GM19240 (cell line): Measurements from ENCODE around the gene EXO5.
"Not testable (repeated sequence)": the region's sequence is repeated elsewhere in the genome, so short reads cannot be mapped to it uniquely, and the experiment has no call there.

Source experiments
- DNase-seq: peaks from one replicate; pipeline ENCODE4 v3.0.0; 2011; ENCODE audit warnings: low spot score; ENCODE audit not compliant: insufficient read length

EXO5 gene, protein sequence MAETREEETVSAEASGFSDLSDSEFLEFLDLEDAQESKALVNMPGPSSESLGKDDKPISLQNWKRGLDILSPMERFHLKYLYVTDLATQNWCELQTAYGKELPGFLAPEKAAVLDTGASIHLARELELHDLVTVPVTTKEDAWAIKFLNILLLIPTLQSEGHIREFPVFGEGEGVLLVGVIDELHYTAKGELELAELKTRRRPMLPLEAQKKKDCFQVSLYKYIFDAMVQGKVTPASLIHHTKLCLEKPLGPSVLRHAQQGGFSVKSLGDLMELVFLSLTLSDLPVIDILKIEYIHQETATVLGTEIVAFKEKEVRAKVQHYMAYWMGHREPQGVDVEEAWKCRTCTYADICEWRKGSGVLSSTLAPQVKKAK

DNA sequence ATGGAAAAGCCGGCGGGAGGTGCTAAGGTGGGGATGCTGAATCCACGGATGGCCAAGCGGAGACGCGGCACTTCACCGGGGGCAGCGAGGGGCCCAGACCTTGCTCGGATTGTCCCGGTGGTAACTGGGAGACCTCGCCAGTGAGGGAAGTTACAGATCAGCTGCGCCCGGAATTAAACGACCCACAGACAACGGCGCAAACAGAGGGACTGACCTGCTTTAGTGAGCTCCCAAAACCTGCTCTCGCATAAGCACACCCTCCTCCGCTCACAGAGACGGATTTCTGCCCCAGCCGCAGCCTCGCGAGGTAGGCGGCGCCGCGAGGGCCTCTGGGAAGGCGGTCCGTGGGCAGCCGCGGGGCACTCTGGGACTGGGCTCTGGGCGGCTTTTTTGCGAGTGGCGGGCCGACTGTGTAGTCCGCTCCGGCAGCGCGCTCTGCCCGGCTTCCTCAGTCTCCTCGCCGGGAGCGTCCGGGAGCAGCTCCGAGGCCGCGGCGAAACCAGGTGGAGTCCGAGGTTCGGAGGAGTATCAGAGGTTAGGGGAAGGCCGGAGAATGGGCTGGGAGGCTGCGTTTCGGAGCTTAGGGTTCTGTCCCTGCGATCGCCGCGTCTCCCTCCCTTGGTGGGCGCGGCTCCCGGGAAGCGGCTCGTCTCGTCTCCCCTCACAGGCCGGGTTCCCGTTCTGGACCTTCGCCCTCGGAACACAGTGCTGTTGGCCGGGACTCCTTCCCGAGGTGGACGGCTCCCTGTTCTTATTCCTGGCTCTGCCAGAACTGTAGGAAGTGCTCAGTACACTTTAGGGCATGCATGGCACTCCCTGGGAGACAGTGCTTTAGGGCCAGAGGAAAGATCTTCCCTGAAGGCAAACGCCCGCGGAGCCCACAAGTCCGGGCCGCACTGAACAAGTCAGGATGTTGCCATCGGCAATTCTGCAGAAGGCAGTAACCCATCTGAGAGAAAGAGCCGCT is at the start of gene EXO5:
TSS of gene EXO5 (plus strand) at position 393 of the 967 bp plus-strand sequence. CDS start 5,778 bp downstream, outside the sequence.
- peak; percentile 54 for DNase-seq

DNA sequence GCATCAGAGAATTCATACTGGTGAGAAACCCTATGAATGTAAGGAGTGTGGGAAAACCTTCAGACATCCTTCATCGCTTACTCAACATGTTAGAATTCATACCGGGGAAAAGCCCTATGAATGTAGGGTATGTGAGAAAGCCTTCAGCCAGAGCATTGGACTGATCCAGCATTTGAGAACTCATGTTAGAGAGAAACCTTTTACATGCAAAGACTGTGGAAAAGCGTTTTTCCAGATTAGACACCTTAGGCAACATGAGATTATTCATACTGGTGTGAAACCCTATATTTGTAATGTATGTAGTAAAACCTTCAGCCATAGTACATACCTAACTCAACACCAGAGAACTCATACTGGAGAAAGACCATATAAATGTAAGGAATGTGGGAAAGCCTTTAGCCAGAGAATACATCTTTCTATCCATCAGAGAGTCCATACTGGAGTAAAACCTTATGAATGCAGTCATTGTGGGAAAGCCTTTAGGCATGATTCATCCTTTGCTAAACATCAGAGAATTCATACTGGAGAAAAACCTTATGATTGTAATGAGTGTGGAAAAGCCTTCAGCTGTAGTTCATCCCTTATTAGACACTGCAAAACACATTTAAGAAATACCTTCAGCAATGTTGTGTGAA is 45.5 kb upstream of the EXO5 start:
- DNase-seq = no peak

DNA sequence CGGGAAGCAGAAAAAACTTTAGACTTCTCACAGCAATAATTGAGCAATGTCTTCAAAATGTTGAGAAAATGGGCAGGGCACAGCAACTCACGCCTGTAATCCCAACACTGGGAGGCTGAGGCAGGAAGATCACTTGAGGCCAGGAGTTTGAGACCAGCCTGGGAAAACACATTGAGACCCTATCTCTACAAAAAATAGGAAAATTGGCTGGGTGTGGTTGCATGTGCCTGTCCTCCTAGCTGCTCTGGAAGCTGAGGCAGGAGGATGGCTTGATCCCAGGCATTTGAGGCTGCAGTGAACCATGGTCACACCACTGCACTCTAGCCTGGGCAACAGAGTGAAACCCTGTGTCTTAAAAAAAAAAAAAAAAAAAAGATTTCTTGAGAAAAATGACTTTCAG is 39.2 kb upstream of the EXO5 start:
- DNase-seq = no peak

DNA sequence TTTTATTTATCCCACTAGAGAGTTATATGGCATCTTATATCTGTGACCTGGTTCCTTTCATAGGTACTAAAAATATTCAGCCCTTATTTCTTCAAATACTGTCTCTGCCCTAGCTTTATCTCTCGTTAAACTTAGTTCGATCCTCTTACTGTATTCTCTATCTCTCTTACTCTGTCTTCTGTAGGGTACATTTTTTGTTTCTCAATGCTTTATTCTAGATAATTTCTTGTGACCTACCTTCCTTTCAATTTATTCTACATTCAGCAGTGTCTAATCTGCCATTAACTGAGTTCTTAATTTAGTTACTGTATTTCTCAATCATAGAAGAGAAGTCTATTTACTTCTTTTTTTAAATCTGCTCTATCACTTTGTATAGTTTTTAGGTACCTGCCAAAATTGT is 33.3 kb upstream of the EXO5 start:
- no peak for DNase-seq

DNA sequence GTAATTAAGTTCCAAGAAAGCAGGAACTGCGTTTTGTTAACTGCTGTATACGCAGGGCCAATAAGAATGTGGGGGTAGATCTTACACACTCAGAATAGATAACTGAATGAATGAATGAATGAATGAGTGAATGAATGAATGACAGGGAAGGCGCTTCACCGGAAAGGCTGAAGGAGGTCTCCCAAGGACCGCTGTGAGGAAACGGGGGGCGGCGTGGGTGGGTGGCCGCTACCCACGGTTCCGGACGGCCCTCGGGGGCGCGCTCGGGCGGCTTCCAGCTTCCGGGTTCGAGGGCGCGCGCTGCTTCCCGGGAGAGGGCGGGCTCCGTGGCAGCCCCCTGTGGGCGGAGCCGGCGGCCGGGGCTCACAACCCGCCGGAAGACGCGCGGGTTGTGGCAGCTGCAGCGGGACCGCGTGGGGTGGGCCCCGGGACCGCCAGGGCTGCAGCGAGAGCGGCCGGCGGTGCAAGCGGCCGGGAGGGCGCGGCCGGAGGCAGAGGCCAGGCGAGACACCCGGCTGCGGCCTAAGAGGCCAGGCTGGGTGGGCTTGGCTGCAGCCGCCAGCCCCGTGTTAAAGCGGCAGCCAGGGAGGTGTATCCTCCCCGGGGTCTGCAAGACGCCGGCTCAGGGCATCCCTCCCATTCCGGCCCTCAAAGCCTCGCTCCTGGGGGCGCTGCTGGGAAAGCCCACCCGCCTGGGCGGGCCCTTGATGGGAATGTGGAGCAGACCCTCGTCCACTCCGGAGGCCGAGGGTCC is 31.5 kb upstream of the EXO5 start, which contains the start of gene ZFP69:
TSS of gene ZFP69 (plus strand) at position 367 of the 754 bp plus-strand sequence. CDS start 2,072 bp downstream, outside the sequence.
- peak; percentile 70 for DNase-seq

DNA sequence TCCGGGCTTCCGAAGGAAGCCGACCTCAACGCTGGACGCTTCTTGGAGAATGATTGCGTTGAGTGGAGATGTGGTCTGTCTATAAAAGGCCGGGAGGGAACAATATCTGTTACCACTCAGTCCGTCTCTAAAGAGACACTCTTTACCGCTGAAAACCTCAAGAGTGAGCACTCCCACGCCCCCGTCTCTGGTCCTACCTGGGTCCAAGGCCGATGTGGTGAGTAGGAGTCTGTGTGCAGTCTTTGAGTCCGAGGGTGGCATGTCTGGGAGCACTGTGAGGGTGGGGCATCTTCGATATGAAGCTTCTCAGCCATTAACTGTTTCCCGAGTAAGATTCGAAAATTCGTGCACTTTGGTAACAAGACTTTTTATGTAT is 30.9 kb upstream of the EXO5 start:
- no peak for DNase-seq

DNA sequence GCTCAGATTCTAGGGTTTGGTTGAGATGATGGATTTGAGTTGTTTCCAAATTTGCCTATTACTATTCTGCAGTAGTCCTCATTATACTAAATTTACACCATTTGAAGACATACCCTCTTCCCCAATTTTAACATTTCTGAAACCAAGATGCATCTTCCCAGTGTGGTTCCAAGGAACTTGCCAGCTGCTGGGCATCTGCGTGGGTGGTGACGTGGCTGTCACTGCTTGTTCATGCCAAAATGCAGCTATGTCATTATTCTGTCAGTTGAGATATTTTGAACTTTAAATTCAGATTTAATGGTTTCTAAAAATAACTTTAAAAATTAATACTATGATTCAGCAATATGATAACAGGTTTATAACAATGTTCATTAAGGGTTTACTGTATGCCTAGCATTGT is 30.3 kb upstream of the EXO5 start:
- DNase-seq = no peak

DNA sequence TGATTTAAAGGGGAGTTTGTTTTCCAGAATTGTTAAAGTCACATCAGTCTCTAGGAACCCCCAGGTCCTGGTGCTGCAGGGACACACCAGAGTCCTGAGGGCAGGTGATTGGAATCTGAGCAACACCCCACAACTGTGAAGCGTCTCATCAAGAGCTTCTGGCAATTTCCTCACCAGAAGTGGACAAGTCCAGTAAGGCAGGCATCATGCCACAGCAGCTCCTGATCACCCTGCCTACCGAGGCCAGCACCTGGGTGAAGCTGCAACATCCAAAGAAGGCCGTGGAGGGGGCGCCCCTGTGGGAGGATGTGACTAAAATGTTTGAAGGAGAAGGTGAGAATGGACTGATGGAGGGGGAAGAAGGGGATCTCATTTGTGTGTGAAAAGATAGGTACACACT is 29.4 kb upstream of the EXO5 start:
- no peak for DNase-seq

DNA sequence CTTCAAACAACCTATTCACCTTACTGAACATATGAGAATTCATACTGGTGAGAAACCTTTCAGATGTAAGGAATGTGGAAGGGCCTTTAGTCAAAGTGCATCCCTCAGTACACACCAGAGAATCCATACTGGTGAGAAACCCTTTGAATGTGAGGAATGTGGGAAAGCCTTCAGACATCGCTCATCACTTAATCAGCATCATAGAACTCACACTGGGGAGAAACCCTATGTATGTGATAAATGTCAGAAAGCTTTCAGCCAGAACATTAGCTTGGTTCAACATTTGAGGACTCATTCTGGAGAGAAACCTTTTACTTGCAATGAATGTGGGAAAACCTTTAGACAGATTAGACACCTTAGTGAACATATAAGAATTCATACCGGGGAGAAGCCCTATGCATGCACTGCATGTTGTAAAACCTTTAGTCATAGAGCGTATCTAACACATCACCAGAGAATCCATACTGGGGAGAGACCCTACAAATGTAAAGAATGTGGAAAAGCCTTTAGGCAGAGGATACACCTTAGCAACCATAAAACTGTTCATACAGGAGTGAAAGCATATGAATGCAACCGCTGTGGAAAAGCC is 13.2 kb upstream of the EXO5 start:
- DNase-seq = no peak

DNA sequence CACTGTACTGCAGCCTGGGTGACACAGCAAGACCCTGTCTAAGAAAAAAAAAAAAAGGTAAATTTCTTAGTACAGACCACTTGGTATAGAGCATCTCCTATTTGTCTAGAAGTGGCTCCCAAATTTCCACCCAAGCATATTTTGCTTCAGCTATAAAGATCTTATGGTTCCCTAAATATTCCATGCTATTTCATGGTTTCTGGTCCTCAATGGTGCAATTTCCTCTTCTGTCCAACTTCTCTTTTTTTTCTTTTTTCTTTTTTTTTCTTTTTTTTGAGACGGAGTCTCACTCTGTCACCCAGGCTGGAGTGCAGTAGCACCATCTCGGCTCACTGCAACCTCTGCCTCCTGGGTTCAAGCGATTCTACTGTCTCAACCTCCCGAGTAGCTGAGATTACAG is 5.9 kb upstream of the EXO5 start:
- DNase-seq = not testable (repeated sequence)

DNA sequence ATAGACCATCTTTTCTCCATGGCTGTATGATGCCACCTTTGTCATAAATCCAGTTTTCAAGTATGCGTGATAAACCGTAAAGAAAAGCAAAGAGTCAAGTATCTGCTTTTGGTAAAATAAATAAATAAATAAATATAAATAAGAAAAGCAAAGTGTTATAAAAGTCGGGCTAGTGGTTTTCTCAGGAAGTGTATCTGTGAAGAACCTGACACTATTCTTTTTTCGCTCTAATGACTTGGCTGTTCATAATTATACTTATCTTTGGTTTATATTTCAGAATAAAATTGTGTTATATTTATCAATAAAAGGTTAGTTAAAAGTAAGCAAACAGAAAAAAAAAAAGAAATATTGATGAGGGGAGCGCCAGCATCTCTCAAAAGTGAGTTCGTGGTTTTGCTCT is 594 bp upstream of the EXO5 start:
- no peak for DNase-seq

DNA sequence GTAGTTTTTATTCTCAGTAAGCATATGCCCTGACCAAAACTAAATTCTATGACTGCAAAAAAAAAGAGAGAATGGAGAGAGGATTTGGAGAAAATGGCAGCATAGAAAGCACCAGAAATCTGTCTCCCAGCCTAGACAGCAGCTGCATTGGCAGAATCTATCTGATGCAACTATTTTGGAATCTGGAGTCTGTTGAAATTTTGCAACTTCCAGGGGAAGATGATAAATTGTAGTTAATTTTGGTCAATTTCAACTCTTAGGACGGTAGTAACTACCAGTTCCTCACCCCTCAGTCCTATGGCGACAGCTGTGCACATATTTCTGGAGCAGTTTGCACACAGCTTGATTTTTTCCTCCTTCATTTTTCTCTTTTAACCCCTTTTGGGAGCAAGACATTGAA is 10.9 kb downstream of the EXO5 start:
- no peak for DNase-seq

DNA sequence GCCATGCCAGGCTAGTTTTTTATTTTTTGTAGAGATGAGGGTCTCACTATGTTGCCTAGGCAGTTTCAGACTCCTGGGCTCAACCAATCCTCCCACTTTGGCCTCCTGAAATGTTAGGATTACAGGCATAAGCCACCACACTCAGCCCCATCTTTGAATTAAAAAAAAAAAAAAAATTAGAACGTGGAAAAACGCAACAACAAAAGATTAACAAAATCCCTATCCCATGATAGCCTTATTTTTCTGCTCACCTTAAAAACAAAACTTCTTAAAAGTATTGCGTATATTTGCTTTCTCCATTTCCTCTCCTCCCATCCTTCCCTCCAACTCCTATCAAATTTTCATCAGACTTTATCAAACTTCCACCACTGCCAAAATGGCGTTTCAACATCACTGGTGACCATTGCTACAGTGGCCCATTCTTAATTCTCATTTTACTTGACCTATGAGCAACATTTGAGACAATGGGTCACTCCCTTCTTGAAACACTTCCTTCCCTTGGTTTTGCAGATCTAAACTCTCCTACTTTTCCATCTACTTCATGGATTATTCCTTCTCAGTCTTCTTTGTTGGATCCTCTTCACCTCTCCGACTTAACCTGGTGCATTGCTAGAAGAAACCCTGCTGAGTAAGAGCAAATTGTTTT is 22.3 kb downstream of the EXO5 start:
- no peak for DNase-seq

DNA sequence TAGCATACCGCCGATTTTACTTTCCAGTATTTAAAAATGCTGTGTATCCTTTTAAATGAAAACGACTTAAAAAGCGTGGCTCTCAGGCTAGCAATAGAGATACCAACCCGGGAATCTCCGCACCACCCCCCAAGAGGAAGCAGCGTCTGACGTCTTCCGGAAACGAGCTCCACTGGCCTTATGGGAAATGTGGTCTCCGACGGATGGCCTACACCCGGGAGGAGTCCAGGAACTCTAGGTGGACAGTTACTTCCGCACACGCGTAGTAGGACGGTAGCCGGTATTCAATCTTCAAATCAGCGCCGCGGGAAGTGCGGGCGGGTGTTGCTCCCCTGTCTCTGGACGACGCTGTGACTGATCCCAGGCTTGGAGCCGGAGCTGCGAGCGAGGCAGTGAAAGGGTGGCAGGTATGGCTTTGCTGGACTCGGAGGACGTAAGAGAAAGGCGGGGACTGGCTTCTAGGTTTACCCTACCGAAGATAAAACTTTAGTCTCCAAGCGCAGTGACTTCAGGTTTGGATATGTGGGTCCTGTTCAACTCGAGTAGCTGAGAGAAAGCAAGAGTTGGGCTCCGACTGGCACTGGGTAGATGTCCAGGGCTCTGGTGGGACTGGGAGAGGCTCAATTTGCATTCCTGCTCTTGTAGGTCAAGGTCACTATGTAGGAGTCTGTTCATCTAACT is 23.0 kb downstream of the EXO5 start, which contains the start of gene ZNF684:
TSS of gene ZNF684 (plus strand) at position 257 of the 681 bp plus-strand sequence. CDS start 1,530 bp downstream, outside the sequence.
- DNase-seq = peak; percentile 91

DNA sequence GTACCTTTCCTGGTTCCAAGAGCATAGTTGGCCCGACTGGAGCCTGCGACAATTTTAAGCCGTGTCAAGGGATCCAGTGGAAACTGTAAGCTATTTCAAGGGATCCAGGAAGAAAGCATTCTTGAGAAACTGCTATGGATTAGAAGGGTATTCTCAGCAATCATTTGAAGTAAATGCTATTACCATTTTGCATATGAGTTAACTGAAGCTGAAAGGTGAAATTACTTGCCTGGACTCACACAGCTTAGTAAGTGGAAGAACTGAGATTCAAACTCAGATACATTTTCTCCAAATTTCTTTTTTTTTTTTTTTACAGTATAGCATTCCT is 23.5 kb downstream of the EXO5 start:
- DNase-seq = no peak

DNA sequence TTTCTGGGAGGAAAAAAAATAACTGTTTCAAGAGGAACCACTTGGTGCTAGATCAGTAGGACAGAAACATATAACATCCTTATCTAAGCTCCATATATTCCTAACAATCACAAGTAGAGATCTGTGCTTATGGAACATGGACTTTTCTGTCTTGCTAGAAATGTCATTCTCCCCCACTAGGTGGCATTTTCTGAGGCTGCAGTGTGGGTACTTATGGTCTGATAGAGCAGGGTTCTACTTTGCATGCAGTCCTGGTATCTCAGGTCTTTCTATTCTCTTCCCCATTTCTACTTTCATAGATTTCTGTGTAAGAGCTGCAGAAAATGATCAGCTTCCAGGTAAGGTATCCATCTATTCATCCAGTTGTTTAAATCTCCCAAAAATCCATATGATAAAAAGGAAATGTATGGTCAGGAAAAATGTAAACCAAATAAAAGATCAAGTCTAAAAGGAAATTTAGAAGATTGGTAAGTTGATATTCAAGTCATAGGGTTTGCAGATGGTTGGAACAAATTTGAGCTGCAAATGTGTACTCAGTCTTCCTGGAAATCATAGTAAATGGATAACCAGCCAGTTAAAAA is 24.4 kb downstream of the EXO5 start:
- peak; percentile 27 for DNase-seq

DNA sequence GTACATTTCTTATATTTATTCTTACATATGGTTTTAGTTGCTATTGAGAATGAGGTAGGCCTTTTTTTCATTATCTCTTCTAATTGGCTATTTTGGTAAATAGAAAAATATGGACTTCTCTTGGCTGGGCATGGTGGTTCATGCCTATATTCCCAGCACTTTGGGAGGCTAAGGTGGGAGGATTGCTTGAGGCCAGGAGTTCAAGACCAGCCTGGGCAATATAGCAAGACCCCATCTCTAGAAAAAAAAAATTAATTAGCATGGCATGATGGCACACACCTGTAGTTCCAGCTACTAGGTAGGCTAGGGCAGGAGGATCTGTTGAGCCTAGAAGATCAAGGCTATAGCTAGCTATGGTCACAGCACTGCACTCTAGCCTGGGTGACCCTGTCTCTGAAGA is 26.0 kb downstream of the EXO5 start:
- no peak for DNase-seq

DNA sequence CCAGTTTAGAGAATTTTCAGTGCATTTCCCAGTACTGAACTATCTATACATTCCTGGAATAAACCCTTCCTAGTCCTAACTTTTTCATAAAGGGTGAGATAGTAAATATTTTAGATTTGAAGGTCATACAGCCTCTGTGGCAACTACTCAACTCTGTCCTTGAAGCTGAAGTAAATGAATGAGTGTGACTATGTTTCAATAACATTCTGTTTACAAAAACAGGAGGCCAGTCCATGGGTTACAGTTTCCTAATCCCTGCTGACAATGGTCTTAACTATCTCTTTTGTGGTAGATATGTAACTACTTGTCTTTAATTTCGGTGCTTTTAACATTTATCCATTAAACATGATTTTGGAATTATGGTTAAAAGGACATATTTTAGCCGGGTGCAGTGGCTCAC is 27.2 kb downstream of the EXO5 start:
- no peak for DNase-seq

DNA sequence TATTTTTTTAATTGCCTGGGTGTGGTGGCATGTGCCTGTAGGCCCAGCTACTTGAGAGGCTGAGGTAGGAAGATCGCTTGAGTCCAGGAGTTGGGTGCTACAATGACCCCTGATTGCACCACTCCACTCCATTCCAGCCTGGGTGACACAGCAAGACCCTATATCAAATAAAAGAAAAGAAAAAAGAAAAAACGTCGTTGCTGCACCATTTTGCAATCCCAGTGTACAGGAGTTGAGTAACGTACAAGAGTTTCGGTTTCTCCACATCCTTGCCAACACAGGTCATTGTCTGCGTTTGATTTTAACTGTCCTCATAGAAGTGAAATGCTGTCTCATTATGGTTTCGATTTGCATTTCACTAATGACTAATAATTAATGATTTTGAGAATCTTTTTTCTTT is 30.8 kb downstream of the EXO5 start:
- DNase-seq = no peak
